Stomach smooth muscle (tissue), 2 donors: ENCODE measurements around the gene CDKN2B-AS1.

ENCODE experiments used
- H3K27ac ChIP-seq: one replicate; pipeline ENCODE4 v1.7.0; 2013; ENCODE audit warnings: mild to moderate bottlenecking, low read length, inconsistent platforms
- H3K27me3 ChIP-seq, 2 donors: one replicate each; pipeline ENCODE4 v1.7.0; 2013; ENCODE audit warnings: low read length in 2 of 2; ENCODE audit not compliant: insufficient read depth in 2 of 2, control insufficient read depth in 1 of 2
- H3K36me3 ChIP-seq, 2 donors: one replicate each; pipeline ENCODE4 v1.7.0; 2013; ENCODE audit warnings: low read length in 2 of 2; ENCODE audit not compliant: control insufficient read depth in 2 of 2, insufficient read depth in 2 of 2
- H3K4me1 ChIP-seq: one replicate; pipeline ENCODE4 v1.7.0; 2013; ENCODE audit warnings: low read length; ENCODE audit not compliant: control insufficient read depth, insufficient read depth
- H3K4me3 ChIP-seq, 2 donors: one replicate each; pipeline ENCODE4 v1.7.0; 2013; ENCODE audit warnings: low read length in 2 of 2
- H3K9ac ChIP-seq, 2 donors: one replicate each; pipeline ENCODE4 v1.7.0; 2013; ENCODE audit warnings: low read length in 2 of 2, mild to moderate bottlenecking in 1 of 2
- H3K9me3 ChIP-seq, 2 donors: one replicate each; pipeline ENCODE4 v1.7.0; 2013; ENCODE audit warnings: low read length in 2 of 2; ENCODE audit not compliant: control insufficient read depth in 2 of 2
- donor health status: healthy.
- donor health status: Pancreatic carcinoma.

CDKN2B-AS1 gene

DNA sequence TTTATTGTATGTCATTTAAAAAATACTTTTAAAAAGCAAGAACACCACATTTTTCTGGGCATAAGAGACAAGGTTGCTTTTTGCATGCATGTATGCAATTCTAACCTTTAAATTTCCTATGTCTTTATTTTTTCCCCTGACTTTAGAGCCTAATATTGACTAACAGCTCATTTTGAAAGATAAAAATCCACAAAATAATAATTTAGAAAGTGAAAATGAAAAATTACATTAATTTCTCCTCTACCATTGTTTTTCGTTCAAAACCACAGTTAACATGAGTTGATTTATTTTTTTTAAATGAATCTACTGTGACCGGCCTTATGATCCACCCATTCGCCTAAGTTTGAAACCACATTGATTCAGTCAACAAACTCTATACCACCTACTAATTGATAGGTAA is 152.0 kb downstream of the CDKN2B-AS1 start:
- no peaks in the 10 kb centered on the region for H3K36me3 ChIP-seq
- H3K4me1 ChIP-seq, result no peaks in the 10 kb centered on the region
- no peaks in the 10 kb centered on the region for H3K27me3 ChIP-seq
- no peak overlapping the region for H3K4me3 ChIP-seq
- no peak overlapping the region for H3K27ac ChIP-seq
- H3K9me3 ChIP-seq, result no peaks in the 10 kb centered on the region
- H3K9ac ChIP-seq, result no peak overlapping the region

DNA sequence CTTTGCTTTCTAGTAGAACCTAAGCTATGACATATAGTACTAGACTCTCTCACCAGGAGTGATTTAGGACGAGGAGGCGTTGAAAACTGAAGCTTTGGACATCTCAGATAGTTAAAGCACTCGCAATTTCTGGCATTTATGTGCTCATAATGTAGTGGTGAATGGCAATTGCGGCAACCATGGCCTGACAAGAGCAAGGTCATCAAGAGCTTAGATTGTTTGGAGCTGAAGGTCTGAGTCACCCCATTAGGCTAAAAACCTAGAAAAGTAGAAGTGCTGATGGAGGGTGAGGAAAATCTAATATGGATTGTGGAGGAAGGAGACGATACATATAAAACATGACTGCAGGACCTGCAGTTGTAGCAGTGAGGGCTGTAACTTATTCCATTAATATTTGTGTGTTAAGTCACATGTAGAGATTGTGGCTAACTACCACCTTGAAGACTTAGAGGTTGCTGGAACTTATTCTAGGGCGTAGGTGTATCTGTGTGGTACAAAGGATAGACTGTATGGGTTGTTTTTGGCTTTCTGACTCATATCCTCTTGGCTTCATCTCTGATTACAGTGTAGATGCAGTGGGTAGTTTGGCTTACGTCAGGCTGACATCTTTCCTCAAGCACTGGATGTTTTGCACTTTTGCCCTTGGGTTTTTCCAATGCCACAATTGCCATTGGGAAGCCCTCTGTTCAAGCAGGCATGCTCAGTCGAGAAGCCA is 153.4 kb downstream of the CDKN2B-AS1 start:
- H3K4me3 ChIP-seq, result no peak overlapping the region
- H3K27ac ChIP-seq, result no peak overlapping the region
- no peaks in the 10 kb centered on the region for H3K9me3 ChIP-seq
- H3K4me1 ChIP-seq, result no peaks in the 10 kb centered on the region
- no peaks in the 10 kb centered on the region for H3K27me3 ChIP-seq
- H3K36me3 ChIP-seq, result no peaks in the 10 kb centered on the region
- no peak overlapping the region for H3K9ac ChIP-seq

DNA sequence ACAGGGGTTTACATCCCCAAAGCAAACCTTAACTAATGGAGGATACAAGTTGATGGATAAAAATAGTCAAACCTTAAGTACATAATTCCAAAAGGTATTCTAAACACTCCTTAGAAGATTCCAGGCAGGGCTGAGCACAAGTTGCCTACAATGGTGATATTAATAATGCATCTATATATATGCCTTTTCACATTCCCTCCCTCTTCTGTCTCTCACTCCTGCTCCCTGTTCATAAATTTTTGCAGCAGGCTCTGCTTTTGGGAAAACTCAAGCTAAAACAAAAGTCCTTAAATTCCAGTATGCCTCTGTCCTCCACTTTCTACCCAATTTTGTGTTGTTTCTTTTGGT is 153.9 kb downstream of the CDKN2B-AS1 start:
- Histone ChIP-seq H3K9me3 (no peaks in the 10 kb centered on the region), H3K9ac (no peak overlapping the region), H3K4me1 (no peaks in the 10 kb centered on the region), H3K27me3 (no peaks in the 10 kb centered on the region), H3K36me3 (no peaks in the 10 kb centered on the region), H3K27ac (no peak overlapping the region), H3K4me3 (no peak overlapping the region)

DNA sequence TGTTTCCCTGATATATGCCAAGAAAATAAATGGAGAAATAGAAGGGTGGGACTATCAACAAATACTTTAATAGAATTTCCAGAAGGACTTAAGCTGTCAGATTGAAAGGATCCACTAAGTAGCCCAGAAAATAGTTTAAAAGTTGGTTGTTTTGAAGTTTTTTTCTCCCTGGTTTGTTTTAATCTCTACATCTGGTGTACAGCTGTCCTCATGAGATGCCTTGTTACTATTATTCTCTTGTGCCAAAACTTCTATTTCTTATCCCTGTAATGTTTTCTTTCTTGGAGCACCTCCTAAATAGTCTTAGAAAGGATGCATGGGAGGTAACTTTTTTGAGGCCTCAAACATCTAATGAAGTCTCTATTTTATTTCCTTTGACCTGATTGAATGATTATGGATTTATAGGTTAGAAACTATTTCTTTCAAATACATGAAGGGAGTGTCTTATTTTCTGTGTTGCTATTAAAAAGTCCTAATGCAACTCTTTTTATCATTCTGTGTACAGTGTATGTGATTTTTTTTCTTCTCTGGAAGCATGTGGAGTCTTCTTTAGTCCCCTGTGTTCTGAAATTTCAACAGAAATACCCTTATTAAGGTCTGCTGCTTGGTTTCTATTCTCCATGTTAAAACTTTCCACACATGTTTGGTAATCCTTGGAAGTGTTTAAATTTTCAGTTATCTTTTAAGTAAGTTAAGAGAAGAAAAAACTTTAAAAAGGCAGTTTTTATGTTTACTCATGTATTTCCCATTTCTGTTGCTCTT is 154.5 kb downstream of the CDKN2B-AS1 start:
- Histone ChIP-seq H3K27ac (no peak overlapping the region), H3K27me3 (no peaks in the 10 kb centered on the region), H3K4me1 (no peaks in the 10 kb centered on the region), H3K4me3 (no peak overlapping the region), H3K9me3 (no peaks in the 10 kb centered on the region), H3K36me3 (no peaks in the 10 kb centered on the region), H3K9ac (no peak overlapping the region)

DNA sequence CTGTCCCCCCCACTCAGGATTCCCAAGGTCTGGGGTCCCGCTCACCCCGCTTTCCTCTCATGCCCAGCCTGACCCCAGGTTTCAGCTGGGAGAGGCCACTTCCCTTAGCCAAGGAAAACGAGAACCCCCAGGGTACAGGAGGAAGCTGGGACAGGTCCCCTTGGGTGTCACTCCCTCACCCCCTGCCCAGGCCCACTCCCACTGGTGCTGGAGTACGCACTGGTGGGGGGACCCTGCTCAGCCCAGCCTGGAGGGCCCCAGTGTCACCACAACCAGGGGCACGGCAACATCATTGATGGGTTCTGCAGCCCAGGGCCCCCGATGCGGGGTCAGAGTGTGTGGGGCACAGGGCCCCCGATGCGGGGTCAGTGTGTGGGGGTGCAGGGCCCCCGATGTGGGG is 159.5 kb downstream of the CDKN2B-AS1 start:
- no peaks in the 10 kb centered on the region for H3K36me3 ChIP-seq
- no peak overlapping the region for H3K4me3 ChIP-seq
- no peak overlapping the region for H3K9ac ChIP-seq
- no peaks in the 10 kb centered on the region for H3K9me3 ChIP-seq
- no peaks in the 10 kb centered on the region for H3K4me1 ChIP-seq
- no peak overlapping the region for H3K27ac ChIP-seq
- no peaks in the 10 kb centered on the region for H3K27me3 ChIP-seq

DNA sequence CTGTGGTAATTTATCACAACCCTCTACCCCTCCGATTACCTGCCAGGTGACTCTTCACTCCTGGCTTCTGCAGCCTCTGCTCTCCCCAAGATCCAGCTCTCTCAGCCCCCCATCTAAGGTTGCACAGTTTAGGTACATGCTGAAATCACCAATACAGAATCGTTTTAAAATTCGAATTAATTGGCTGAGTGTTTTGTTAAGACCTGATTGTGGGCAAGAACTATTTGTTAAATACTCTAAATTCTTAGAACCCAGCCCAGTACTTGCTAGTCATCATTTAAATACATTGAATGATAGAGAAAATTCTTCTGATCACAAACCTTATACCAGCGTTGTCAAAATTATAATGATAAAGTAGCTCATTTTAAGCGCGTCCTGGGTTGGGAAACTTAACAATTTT is 162.0 kb downstream of the CDKN2B-AS1 start:
- H3K36me3 ChIP-seq, result no peaks in the 10 kb centered on the region
- H3K27me3 ChIP-seq, result no peaks in the 10 kb centered on the region
- no peak overlapping the region for H3K9ac ChIP-seq
- no peak overlapping the region for H3K27ac ChIP-seq
- no peak overlapping the region for H3K4me3 ChIP-seq
- H3K4me1 ChIP-seq, result no peaks in the 10 kb centered on the region
- no peaks in the 10 kb centered on the region for H3K9me3 ChIP-seq

DNA sequence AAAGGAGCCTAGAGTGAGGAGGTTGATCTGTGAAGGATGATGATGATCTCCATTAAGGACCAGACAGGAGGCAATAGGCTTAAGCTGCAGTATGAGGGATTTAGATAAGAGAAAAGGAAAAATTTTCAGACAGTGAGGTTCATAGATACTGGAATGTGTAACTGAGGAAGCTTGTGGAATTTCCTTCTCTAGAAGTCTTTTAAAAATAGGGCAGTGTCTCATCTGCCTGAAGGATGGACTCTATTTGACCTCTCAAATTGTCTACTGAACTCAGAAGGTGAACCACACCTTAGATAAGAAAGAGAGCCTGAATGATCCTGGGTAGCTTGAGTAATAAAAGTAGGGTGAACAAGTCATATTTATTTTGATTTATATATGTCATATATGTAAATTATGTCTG is 162.7 kb downstream of the CDKN2B-AS1 start:
- no peaks in the 10 kb centered on the region for H3K36me3 ChIP-seq
- H3K9ac ChIP-seq, result no peak overlapping the region
- no peaks in the 10 kb centered on the region for H3K27me3 ChIP-seq
- H3K4me3 ChIP-seq, result no peak overlapping the region
- no peaks in the 10 kb centered on the region for H3K9me3 ChIP-seq
- H3K4me1 ChIP-seq, result no peaks in the 10 kb centered on the region
- no peak overlapping the region for H3K27ac ChIP-seq

DNA sequence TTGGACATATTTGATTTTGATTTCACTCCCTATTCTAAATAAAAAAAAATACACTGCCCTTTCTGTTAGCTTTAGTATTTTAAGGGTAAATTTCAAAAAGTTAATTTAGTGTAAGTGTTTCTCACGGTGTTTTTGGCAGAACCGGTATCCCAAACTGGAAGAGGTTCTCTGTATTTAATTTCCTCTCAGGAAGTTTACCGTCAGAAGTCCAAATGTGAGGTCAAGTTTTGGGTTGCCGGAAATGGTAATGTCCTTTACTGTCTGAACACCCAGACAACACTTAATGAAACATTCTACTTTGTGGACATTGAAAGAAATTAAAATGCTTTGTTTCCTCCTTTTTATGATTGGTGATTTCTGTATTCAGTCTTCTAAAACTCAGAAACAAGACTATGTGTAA is 163.2 kb downstream of the CDKN2B-AS1 start:
- Histone ChIP-seq H3K27ac (no peak overlapping the region), H3K9me3 (no peaks in the 10 kb centered on the region), H3K4me3 (no peak overlapping the region), H3K9ac (no peak overlapping the region), H3K4me1 (no peaks in the 10 kb centered on the region), H3K27me3 (no peaks in the 10 kb centered on the region), H3K36me3 (no peaks in the 10 kb centered on the region)

DNA sequence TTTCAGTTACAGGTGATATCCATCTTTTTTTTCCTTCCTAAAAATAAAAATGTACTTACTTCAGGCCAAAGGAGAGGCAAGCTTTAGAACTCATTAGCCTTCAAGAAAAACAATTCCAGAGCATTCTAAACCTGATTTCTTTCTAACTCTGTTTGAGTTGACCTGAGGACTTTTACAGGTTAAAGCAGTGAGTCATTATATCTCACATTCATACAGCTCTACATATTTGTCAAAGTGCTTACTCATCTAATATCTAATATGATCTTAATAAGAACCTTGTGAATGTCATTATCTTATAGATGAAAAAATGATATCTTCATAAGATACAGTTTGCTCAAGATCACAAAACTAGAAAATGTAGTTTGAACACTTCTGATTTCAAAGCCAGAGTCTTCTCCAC is 163.7 kb downstream of the CDKN2B-AS1 start:
- Histone ChIP-seq H3K4me3 (no peak overlapping the region), H3K27ac (no peak overlapping the region), H3K36me3 (no peaks in the 10 kb centered on the region), H3K27me3 (no peaks in the 10 kb centered on the region), H3K9ac (no peak overlapping the region), H3K9me3 (no peaks in the 10 kb centered on the region), H3K4me1 (no peaks in the 10 kb centered on the region)

DNA sequence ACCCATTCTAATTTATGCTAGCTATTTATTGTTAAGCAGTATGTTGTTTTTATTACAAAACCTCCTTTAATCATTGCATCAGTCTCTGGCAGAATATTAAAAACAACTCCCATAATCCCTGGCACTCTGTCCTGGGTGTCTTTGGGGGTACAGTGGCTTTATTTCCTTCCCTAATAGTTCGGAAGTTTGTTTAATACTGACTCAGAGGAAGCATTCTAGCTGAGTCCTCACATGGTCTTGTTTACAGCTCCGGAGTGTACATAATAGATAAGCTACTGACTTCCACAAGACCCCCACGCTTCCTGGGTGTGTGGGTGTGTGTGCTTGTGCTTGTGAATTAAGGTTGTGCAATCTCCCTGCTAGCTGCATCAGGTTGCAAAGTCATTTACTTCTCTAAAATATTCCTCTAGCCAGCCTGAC is 164.3 kb downstream of the CDKN2B-AS1 start:
- no peaks in the 10 kb centered on the region for H3K27me3 ChIP-seq
- H3K36me3 ChIP-seq, result no peaks in the 10 kb centered on the region
- H3K4me1 ChIP-seq, result no peaks in the 10 kb centered on the region
- H3K9ac ChIP-seq, result no peak overlapping the region
- H3K9me3 ChIP-seq, result no peaks in the 10 kb centered on the region
- H3K27ac ChIP-seq, result no peak overlapping the region
- H3K4me3 ChIP-seq, result no peak overlapping the region

DNA sequence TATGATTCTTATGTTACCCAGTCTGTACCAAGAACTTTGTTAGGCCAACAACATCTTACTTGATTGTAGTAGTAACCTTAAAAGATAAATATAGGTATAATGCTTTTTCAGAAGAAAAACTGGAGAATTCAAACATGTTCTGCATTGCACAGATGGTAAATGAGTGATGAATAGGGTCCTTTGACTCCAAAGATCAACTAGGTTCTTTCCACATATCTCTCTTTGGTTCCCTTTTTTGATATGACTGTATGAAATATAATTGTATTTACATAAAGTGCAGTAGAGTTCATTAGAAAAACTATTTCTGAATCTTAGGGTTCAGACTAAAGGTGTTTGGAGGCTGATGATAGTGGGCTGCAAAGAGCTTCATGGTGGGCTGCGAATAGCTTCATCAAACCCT is 165.0 kb downstream of the CDKN2B-AS1 start:
- Histone ChIP-seq H3K27ac (no peak overlapping the region), H3K27me3 (no peaks in the 10 kb centered on the region), H3K36me3 (no peaks in the 10 kb centered on the region), H3K4me3 (no peak overlapping the region), H3K9ac (no peak overlapping the region), H3K4me1 (no peaks in the 10 kb centered on the region), H3K9me3 (no peaks in the 10 kb centered on the region)
